ENCODE measurements around the gene XIRP2.

- TF ChIP-seq CTCF (IDR thresholded peaks at IDR 0.05): no peak
- TF ChIP-seq ZFX (IDR thresholded peaks at IDR 0.05; ENCODE audit: borderline replicate concordance): no peak
Measured at GRCh38 chr2:167013227-167013626, 124.9 kb downstream of the XIRP2 start.
